SK-N-MC (cell line): ENCODE results near the gene RUNX2.

Experiments
- EZH2 ChIP-seq: fragments of 200-600 bp; sonication (generic); IDR thresholded peaks from one replicate; pipeline ENCODE4 v1.6.1; 2017; ENCODE audit warnings: antibody characterized with exemption
- POLR2AphosphoS5 ChIP-seq: IDR thresholded peaks from 2 replicates; pipeline ENCODE4 v1.6.1; 2012; ENCODE audit warnings: mild to moderate bottlenecking, low read depth, low read length, borderline replicate concordance

- TF ChIP-seq POLR2AphosphoS5 (no peak), EZH2 (no peak)
Observed at GRCh38 chr6:45691426-45691825, 363.3 kb downstream of the RUNX2 start.
